ENCODE data around the gene DCAF12.
"Not testable (repeated sequence)": the region's sequence is repeated elsewhere in the genome, so short reads cannot be mapped to it uniquely, and the experiment has no call there.

DNA sequence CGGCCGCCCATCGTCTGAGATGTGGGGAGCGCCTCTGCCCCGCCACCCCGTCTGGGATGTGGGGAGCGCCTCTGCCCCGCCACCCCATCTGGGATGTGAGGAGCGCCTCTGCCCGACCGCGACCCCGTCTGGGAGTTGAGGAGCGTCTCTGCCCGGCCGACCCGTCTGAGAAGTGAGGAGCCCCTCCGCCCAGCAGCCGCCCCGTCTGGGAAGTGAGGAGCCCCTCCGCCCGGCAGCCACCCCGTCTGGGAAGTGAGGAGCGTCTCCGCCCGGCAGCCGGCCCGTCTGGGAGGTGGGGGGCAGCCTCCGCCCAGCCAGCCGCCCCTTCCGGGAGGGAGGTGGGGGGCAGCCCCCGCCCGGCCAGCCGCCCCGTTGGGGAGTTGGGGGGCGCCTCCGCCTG lies 87.6 kb downstream of the DCAF12 start:
- TF ChIP-seq, protein P1, sequence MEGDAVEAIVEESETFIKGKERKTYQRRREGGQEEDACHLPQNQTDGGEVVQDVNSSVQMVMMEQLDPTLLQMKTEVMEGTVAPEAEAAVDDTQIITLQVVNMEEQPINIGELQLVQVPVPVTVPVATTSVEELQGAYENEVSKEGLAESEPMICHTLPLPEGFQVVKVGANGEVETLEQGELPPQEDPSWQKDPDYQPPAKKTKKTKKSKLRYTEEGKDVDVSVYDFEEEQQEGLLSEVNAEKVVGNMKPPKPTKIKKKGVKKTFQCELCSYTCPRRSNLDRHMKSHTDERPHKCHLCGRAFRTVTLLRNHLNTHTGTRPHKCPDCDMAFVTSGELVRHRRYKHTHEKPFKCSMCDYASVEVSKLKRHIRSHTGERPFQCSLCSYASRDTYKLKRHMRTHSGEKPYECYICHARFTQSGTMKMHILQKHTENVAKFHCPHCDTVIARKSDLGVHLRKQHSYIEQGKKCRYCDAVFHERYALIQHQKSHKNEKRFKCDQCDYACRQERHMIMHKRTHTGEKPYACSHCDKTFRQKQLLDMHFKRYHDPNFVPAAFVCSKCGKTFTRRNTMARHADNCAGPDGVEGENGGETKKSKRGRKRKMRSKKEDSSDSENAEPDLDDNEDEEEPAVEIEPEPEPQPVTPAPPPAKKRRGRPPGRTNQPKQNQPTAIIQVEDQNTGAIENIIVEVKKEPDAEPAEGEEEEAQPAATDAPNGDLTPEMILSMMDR (IDR thresholded peaks at IDR 0.05; ENCODE audit: low read depth, low read length, missing input control) = not testable (repeated sequence)
- TF ChIP-seq, protein P2, sequence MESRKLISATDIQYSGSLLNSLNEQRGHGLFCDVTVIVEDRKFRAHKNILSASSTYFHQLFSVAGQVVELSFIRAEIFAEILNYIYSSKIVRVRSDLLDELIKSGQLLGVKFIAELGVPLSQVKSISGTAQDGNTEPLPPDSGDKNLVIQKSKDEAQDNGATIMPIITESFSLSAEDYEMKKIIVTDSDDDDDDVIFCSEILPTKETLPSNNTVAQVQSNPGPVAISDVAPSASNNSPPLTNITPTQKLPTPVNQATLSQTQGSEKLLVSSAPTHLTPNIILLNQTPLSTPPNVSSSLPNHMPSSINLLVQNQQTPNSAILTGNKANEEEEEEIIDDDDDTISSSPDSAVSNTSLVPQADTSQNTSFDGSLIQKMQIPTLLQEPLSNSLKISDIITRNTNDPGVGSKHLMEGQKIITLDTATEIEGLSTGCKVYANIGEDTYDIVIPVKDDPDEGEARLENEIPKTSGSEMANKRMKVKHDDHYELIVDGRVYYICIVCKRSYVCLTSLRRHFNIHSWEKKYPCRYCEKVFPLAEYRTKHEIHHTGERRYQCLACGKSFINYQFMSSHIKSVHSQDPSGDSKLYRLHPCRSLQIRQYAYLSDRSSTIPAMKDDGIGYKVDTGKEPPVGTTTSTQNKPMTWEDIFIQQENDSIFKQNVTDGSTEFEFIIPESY (IDR thresholded peaks at IDR 0.05) = not testable (repeated sequence)
- not testable (repeated sequence) for TF ChIP-seq HNF4G (IDR thresholded peaks at IDR 0.05); JUND (IDR thresholded peaks at IDR 0.05); RAD21 (IDR thresholded peaks at IDR 0.05); GABPA (IDR thresholded peaks at IDR 0.05 in 1 of 2, conservative IDR thresholded peaks at IDR 0.05 in 1 of 2)
- TF ChIP-seq, protein P3, sequence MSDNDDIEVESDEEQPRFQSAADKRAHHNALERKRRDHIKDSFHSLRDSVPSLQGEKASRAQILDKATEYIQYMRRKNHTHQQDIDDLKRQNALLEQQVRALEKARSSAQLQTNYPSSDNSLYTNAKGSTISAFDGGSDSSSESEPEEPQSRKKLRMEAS (IDR thresholded peaks at IDR 0.05) = not testable (repeated sequence)

Measured in liver (tissue), 3 donors.